ENCODE measurements around the gene PLCG1.

PLCG1 gene

DNA sequence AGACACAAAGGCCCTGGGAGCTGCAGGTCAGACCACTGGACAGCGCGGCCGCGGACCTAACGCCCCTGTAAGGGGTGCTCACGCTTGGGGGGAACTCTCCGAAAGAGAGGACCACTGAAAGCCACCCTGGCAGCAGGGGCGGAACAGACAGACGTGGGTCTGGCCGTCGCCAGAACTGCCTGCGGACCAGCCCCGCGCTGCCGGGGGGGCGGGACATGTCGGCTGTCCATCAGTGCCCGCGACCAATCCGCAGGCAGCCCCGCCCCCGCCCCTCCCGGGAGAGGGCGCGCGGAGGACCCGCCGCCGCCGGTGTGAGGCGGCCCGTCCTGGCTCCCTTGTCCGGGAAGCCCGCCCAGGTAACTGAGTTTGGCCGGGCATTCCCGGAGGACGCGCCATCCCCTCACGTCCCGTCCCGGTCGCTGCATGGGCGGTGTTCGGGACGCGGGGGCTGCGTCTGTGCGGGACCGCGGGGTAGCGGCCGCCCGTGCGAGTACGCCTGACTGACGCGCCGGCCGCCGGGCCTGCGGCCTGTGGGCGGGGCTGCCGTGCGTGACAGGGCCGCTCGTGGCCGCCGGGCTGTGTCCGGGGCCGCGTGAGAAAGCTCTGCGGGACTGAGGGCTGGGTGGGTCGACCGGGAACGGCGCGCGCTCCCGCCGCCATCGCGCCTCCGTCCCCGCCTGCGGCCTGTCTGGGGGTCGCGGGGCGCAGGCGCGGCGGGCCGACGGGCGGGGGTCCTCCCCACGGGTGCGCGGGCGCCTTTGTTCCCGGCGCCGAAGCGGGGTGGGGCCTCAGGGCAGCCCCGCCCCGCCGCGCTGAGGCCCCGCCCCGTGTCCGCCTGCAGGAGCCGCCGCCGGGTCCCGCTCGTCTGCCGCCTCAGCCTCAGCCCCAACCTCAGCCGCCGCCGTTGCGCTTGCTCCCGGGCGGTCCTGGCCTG lies at the start of gene PLCG1:
PLCG1 (plus strand) TSS at position 864 of the 934 bp plus-strand sequence. CDS start 99 bp downstream, outside the sequence.
- DNase-seq: peak; percentile 86

DNA sequence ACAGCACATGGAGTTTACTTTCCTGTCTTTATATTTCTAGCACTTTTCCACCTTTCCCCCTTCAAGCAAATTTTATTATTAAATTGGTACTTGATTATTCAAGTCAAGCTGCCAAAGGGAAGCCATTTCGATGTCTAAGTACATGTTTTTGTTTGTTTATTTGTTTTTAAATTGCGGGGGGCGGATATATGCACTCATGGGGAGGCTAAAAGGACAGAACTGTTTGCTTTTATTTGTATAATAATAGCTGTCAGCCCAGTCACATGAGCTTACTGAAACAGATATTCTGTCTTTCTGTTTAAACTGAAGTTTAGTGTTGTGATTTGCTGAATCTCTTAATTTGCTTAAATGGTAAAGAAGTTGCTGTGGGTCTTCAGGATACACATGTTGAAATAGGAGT lies 49.6 kb upstream of the PLCG1 start:
- no peak for DNase-seq

DNA sequence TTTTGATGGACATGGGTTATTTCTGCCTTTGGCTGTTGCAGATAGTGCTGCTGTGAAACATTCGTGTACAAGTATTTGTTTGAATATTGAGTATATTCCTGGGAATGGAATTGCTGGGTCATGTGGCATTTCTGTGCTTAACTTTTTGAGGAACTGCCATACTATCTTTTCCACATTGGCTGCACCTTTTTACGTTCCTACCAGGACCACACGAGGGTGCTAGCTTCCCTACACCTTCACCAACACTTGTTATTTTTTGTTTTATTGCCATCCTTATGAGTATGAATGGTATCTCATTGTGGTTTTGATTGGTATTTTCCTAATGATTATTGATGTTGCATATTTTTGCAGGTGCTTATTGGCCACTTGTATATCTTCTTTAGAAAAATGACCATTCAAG lies 47.8 kb upstream of the PLCG1 start:
- peak; percentile 24 for DNase-seq

DNA sequence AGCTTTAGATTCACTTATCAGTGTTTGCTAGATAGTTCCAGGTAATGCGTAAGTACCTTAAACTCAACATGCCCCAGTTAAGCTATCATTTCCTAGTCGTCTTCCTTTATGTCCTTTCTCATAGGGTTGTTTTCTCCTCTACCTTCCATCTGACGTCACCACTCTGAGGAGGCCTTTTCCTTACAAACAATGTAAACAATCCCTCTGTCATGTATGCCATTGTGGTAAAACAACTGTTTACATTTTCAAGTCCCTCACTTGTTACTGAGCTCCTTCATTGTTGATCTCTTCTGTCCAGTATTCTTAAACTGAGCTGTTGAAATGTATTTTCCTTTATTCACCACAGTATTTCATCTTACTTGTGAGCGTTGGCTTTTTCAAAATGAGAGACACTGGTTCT lies 45.4 kb upstream of the PLCG1 start:
- DNase-seq: no peak

DNA sequence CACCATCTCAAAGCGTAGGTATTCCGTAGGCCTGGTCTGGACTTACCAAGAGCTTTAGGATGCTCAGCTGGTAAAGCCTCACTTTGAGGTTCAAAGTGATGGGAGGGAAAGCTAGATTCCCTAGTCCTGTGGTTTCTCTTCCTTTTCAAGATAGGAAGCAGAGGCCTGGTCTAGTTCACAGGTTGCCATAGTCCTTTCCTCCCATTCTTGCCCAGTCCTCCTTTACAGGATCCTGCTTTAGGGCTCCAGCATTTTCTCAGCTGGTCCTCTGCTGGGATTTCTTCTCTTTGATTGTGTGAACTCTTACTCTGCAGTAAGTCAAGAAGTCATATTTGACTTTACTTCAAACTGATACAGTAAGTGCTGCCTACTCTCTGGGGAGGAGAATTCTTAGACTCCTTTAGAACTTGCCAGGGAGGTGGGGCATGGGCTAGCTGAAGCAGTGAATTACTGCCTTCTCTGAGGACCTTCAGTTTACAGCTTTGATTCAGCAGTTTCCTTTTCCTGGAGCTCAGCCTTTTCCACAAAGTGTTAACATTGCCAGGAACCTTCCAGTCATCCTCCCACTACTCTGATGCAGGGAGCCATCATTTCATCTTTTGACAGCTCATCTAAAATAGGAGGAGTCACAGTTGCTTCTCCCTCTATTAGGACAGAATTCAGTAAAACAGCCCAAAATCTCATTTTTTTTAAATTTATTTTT lies 42.8 kb upstream of the PLCG1 start:
- DNase-seq: no peak

DNA sequence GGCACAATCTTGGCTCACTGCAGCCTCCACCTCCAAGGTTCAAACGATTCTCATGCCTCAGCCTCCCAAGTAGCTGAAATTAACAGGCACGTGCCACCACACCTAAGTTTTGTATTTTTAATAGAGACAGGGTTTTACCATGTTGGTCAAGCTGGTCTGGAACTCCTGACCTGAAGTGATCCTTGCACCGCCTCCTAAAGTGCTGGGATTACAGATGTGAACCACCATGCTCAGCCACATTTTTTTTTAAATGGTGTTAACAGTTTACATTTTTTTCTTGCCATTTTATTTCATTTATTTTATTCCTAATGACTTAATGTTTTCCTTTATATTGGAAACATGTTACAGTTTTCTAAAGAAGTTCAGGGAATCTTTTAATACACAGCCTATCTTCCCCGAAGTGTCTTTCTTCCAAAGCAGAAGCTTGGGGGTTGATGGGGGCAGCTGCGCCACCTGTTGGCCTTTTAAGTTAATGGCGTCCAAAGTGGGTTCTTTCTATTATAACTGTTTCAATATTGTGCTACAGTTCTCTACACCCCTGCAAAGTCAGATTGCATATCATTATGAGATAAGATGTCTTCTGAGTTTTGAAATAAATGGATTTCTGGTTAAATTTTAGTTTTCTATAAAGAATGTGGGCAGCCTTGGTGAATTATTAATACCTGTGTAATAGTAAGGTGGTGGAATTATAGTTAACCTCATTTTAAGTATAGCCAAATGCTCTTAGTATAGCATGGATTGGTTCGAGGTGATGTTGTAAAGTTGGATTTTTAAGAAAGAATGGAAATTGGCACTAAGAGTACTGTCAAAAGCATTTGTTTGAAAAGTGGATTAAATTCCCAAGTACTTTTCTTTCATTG lies 42.0 kb upstream of the PLCG1 start:
- DNase-seq: peak; percentile 87

DNA sequence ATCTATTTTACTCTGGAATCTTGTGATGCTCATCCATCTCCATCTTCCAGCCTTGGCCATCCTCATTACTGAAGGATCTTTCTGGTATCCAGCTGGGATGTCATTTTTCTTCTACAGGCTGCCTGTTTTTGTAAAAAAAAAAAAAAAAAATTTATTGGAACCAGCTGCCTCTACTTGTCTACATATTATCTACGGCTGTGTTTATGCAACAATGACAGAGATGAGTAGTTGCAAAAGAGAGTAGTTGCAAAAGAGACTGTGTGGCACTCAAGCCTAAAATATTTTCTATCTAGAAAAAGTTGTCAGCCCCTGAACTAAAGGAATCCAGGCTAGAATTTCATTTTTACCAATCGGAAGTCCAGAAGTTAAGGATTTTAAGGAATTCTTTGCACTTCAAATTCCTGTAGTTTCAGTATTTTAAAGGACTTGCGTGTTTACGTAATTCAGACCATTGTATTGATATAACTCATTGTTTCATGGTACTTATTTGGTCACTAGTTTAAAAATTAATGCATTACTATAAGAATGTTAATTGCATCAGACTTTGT lies 38.6 kb upstream of the PLCG1 start:
- DNase-seq: peak; percentile 39

DNA sequence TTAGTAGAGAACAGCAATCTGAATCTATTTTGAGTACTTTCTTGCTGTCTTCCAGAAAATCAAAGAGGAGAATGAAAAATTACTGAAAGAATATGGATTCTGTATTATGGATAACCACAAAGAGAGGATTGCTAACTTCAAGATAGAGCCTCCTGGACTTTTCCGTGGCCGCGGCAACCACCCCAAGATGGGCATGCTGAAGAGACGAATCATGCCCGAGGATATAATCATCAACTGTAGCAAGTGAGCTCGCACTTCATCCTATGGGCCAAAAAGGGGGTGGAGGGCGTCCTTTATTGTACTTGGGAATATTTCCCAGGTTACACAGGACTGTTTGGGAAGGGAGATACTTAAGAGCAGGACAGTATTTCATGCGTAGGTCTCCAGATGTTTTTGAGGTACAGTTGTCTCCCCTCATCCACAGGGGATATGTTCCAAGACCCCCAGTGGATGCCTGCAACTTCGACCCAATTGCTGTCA lies 37.3 kb upstream of the PLCG1 start:
- DNase-seq: no peak

DNA sequence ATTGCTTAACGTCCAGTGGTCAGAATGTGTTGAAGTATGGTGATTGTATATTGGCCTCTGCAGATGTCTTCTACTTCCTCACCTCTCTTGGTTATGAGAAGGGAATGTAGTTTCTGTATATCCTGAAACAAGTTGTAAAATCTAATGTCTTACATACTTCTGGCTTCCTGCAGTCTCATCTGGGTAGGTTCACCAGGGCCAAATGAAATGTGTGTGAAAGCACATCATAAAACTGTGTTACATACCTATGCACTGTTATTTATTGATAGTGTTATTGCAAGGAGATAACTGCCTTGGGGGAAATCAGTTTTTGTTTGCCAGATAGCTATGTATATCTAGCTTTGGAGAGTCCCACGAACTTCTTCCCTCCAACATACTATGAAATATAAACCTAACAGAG lies 35.7 kb upstream of the PLCG1 start:
- DNase-seq: no peak

DNA sequence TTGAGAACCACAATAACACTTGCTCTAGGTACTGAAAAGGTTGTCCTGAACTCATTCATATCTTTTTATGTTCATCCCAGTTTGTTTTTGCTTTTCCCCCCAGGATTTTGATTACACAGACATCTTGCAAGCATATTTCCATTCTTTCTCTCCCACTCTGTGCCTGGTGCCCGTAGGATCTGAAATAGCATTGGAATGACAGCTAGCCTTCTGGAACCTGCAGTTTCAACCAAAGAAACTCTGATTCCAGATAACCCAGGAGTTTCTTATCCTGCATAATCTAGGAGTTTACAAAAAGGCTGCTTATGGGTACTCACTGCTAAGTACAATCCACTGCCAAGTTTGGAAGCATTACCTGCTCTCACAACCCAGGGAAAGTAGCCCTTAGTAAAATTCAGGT lies 28.8 kb upstream of the PLCG1 start:
- no peak for DNase-seq

DNA sequence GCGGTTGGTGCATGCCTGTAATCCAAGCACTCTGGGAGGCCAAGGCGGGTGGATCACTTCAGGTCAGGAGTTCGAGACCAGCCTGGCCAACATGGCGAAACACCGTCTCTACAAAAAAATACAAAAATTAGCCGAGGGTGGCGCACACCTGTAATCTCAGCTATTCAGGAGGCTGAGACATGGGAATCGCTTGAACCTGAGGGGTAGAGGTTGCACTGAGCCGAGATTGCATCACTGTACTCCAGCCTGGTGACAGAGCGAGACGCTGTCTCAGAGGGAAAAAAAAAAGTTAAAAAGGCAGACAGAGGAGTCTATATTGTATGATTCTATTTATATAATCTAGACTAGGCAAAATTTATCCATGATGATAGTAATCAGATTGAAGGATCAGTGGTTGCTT lies 27.3 kb upstream of the PLCG1 start:
- no peak for DNase-seq

DNA sequence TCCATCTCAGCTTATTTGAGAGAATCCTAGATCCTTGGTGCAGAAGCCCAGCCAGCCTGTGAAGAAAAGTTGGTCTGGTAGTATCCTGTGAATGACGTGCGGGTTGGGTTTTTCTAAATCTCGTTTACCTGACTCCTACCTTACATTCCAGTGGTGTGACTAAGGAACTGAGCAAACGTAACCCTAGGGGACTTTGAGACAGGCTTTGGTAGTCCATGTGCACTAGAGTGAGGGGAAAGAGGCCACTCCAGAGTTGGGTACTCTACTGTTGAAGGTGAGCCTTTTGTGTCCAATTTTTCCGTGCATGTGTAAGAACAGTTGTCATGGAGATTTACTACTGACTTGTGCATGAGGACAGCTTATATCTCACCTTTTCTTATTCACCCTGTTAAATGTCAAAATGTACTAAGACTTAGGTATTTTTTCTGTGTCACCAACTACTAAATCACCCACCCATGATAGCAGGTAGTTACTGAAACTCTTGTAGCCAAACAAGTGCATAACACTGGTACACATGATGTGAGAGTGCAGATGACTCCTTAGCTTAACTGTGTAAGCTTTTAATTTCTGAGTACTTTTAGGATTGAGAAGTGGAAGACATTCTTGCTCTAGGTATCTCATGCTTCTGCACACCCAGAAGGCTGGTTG lies 26.3 kb upstream of the PLCG1 start:
- DNase-seq: no peak

DNA sequence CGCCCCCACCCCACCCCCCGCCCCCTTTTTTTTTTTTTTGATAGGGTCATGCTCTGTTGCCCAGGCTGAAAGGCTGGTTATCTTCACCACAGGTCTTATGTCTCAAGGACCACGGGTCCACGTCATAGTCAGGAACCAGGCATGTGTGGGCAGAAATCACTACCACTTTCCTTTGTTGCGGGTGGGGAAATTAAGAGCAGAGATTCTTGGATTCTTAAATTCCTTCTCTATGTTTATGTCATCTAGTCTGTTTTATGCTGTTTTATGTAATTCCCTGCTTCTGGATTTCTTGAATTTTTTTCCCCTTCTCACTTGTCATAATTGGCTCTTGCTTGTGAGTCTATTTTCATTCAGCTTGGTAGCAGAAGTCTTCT lies 25.8 kb upstream of the PLCG1 start:
- DNase-seq: no peak

DNA sequence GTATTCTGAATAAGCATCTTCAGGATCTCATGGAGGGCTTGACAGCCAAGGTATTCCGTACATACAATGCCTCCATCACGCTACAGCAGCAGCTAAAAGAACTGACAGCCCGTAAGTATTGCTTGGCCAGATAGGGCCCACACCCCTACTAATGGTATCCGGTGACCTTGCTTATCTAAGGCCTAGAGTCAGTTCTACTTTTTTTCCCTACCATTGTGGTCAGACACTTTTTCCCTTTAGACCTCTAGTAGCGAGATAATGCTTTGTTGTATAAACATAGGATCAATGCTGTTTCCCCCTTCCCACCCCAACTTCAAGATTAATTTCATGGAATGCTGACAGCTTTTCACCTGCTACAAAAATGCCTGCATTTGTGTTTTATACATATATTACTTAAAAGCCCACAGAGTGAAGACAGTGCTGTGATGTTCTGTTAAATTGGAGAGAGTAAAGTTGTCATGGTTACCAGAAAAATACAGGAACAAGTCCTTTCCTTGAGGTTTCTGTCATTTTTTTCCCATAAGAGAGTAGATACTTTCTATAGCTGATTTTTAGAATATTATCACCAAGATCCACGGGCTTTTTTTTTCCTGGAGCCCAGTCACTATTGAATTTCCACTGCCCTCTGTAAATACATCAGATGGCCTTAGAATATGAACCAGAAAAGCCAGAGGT lies 20.9 kb upstream of the PLCG1 start:
- peak; percentile 90 for DNase-seq

DNA sequence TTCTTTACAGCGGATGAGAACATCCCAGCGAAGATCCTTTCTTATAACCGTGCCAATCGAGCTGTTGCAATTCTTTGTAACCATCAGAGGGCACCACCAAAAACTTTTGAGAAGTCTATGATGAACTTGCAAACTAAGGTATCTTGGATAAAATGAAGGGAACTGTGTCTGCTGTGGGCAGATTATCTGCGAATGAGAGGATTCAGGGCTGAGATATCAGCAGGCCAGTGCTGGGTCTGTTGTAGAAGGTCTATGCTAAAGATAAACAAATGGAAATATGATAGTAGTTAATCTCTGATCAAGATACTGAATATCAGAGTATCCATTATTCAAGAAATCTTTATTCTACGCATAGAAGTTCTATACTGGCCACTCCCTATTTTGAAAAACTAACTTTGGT lies 19.2 kb upstream of the PLCG1 start:
- peak; percentile 54 for DNase-seq

DNA sequence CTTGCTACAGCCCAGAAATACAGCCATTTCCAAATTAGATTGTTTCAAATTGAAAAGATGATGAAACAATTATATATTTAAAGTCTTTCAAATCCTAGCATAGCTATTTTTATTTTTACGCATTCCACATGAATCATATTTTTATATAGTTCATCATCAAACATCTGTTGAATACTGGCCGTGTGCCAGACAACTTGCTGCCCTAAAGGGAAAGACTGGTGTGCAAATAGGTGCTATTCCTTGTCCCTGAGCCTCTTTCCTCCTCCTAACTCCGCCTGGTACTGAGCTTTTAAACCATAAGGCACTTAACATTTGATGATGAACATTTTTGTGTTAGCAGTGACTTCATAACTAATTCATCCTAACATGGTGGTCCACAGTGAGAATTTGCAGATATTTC lies 18.7 kb upstream of the PLCG1 start:
- no peak for DNase-seq

DNA sequence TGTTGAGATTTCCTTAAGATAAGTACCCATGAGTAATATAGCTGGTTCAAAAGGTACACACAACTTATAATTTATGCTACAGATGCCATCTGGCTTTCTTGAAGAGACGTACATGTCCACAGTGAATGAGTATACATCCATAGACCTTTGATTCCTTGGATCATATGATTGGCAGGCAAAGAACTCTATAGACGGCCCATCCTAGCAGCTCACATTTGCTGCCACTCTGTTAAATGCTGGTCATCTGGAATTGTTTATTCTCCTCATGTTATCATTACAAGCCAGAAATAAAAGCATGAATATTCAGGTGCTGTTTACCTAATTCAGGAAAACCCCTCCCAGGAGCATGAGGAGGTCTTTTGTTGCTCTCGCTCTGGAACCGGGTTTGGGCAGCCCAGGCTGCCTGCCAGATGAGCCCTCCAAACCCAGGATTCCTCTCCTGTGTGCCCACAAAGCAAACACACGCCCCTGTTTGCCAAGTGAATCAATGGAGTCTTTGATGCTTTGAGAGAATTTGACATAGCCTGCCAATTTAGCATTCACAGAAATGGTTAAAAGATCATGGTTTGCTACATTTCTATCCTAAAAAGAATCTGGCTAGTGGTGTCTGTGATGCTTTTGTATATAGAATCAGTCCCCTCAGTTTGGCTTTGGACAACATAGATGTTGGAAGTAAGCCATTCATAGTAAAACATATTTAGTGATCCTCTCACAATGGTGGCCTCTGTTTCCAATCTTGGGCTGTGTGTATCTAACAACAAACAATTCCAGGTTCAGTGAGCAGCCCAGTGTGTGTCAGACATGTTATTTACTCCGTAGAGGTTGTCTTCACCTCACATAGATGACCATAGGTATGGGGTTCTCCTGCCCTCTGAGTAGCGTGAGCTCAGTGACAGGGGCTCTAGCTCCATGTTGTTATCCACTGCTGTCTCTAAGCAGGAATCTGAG lies 17.5 kb upstream of the PLCG1 start:
- no peak for DNase-seq

DNA sequence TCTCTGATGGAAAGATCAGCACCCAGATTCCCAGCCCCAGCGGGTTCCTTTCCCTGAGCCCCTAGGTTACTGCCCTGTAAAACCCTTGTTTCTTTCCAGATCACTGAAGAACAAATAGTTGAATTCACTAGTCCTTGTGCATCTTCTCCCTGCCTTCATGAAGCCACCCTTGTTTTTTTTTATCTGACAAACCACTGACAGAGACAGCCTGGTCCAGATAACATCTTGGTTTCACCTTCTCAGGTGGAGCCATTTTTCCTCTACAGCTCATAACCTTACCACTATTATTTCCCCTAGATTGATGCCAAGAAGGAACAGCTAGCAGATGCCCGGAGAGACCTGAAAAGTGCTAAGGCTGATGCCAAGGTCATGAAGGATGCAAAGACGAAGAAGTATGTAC lies 15.9 kb upstream of the PLCG1 start:
- no peak for DNase-seq

DNA sequence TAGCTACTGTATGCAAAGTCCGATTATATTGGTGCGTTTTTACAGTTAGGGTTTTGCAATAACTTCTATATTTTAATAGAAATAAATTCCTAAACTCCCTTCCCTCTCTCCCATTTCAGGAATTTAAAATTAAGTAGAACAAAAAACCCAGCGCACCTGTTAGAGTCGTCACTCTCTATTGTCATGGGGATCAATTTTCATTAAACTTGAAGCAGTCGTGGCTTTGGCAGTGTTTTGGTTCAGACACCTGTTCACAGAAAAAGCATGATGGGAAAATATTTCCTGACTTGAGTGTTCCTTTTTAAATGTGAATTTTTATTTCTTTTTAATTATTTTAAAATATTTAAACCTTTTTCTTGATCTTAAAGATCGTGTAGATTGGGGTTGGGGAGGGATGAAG lies 13.7 kb upstream of the PLCG1 start:
- DNase-seq: no peak

DNA sequence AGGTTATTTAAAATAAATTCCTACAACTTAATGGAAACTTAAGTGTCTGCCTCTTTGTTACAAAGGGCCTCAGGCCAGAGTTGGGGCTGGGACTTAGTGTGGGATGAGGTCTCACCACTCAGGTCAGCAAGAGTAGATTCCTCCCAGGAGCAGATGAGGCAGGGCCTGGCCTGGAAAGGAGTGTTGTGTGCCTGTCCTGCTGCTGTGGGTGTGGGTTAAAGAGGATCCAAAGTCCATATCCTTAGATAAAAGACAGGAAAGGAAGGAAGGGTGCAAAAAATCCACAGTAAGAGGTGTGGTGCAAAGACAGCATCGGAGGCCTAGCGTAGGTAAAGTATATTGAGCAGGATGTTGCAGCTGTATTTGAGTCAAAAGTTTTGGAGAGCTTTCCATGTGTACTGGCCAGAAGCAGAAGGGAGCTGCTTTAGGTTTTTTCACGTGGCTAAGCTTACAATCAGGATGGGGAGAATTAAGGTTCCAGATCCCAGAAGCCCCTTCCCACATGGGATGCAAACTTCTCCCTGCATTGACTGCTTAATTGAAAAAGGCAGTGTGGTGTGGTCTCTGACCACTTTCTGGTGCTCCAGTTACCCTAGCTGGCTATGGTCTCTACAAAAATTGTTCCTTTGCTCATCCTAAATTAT lies 12.8 kb upstream of the PLCG1 start:
- DNase-seq: no peak

Data from hematopoietic multipotent progenitor cell treated with erythropoietin and hydrocortisone succinate and interleukin-3 and kit ligand, for 6 days (in vitro differentiated cells).